Measurements from ENCODE around the gene TRPM5.

DNA sequence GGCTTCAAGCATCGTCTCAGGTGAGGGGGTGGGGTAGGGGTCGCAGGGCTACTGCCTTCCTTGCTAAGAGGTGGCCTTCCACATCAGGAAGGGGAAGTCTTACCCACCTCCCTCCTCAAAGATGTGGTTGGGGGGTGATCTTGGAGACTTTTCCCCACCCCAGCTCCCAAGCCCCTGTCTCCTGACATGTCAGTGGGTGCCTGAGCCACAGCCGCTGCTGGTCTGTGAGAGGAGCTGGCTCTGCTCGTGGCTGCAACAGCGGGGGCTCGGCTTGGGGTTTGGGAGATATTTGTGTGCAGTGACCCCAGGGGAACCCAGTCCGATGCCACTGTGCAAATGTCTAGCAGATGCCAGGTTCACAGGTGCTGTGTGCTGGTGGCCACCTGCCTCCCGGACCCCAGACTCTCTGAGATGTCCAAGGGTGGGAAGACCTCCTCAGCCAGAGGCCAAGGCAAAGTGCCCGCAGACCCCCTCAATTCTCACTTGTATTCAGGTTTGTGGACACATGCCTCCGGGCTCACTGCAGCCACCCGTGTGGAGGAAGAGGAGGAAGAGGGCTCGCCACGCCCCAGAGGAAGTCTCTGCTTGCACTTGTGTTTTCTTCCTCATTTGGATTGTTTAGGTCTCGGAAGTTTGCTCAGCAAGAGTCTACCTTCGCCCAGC, 2.4 kb upstream of the TRPM5 start:
- TF ChIP-seq, protein P1, sequence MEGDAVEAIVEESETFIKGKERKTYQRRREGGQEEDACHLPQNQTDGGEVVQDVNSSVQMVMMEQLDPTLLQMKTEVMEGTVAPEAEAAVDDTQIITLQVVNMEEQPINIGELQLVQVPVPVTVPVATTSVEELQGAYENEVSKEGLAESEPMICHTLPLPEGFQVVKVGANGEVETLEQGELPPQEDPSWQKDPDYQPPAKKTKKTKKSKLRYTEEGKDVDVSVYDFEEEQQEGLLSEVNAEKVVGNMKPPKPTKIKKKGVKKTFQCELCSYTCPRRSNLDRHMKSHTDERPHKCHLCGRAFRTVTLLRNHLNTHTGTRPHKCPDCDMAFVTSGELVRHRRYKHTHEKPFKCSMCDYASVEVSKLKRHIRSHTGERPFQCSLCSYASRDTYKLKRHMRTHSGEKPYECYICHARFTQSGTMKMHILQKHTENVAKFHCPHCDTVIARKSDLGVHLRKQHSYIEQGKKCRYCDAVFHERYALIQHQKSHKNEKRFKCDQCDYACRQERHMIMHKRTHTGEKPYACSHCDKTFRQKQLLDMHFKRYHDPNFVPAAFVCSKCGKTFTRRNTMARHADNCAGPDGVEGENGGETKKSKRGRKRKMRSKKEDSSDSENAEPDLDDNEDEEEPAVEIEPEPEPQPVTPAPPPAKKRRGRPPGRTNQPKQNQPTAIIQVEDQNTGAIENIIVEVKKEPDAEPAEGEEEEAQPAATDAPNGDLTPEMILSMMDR (IDR thresholded peaks at IDR 0.05): no peak
- no peak for TF ChIP-seq POLR2A (IDR thresholded peaks at IDR 0.05)

All from heart left ventricle (tissue), 13 donors.